ENCODE data around the gene DTNBP1.
"Not testable (repeated sequence)": the region's sequence is repeated elsewhere in the genome, so short reads cannot be mapped to it uniquely, and the experiment has no call there.

DNA sequence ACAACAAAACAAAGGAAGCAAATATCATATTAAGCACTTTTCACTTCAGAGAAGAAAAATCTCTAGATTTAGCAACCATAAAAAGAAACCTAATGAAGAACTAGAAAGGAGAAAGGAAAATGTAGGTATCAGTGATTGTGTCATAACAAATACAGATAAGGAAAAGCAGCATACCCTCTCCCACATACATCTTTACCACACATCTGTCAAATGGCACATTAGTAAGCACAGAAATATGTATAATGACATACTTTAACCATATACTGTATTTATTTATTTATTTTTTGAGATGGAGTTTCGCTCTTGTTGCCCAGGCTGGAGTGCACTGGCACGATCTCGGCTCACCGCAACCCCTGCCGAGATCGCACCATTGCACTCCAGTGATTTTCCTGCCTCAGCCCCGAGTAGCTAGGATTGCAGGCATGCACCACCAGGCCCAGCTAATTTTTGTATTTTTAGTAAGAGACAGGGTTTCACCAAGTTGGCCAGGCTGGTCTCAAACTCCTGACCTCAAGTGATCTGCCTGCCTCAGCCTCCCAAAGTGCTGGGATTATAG, 12.7 kb downstream of the DTNBP1 start:
- TF ChIP-seq, protein P1, sequence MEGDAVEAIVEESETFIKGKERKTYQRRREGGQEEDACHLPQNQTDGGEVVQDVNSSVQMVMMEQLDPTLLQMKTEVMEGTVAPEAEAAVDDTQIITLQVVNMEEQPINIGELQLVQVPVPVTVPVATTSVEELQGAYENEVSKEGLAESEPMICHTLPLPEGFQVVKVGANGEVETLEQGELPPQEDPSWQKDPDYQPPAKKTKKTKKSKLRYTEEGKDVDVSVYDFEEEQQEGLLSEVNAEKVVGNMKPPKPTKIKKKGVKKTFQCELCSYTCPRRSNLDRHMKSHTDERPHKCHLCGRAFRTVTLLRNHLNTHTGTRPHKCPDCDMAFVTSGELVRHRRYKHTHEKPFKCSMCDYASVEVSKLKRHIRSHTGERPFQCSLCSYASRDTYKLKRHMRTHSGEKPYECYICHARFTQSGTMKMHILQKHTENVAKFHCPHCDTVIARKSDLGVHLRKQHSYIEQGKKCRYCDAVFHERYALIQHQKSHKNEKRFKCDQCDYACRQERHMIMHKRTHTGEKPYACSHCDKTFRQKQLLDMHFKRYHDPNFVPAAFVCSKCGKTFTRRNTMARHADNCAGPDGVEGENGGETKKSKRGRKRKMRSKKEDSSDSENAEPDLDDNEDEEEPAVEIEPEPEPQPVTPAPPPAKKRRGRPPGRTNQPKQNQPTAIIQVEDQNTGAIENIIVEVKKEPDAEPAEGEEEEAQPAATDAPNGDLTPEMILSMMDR (conservative IDR thresholded peaks at IDR 0.05; ENCODE audit: low read depth, low read length), result not testable (repeated sequence)
- TF ChIP-seq EZH2 (IDR thresholded peaks at IDR 0.05; ENCODE audit: borderline replicate concordance, low read depth, low read length, poor library complexity, severe bottlenecking), result not testable (repeated sequence)

All from A673 (cell line).